CD4-positive, alpha-beta T cell treated with Interleukin-6 for 4 hours (primary cell): Measurements from ENCODE around the gene BANK1.

Experiments used
- DNase-seq: peaks from one replicate; pipeline ENCODE4 v3.0.0-alpha.2; 2020; ENCODE audit warnings: mixed read lengths

The BANK1 gene

DNA sequence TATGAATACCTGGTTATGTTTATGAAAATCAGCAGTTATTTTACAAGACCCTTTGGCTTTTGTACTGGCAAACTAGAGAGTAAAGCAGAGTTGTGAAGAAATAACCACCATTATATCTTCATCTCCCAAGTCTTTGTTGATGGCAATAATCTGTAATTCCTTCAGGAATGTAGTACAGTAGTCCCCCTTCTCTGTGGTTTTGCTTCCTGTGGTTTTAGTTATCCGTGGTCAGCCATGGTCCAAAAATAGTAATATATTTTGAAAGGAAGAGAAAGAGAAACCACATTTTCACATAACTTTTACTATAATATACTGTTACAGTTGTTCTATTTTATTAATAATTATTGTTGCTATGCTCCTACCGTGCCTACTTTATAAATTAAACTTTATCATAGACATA is 27.8 kb downstream of the BANK1 start:
- no peak for DNase-seq

DNA sequence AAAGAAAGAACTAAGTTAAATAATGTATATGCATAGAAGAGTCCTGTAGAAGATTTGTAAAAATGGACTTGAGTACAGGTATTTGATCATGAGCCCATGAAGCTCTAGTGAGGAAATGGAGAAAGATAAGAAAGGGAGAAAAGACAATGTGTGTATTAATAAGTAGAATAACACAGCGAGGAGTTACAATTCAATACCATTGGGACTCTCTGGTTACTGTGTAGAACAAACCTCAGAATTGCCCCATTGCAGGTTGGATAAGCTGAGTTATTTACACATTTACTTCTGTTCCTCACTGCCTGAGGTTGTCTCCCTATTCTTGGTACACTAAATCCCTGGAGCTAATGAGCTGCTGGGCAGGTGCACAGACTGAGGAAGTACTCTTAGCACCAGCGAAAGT is 33.3 kb downstream of the BANK1 start:
- DNase-seq, result no peak

DNA sequence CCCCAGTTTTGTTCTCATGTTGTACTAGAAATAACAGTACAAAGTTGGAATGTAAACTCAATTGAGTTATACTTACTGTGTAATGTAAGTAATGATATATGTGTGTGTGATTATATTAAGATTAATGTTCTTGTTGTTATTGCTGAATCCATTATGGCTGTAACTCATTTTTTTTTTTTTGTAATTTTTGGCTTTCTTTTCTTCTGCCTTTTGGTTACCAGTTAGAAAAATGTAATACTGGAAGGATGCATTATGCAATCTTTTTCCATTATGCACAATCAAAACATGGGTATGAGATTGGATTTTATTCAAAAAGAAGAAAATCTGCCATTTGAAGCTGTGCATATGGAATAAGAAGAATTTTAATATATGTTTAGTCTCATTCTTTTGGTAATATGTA is 34.0 kb downstream of the BANK1 start:
- no peak for DNase-seq

DNA sequence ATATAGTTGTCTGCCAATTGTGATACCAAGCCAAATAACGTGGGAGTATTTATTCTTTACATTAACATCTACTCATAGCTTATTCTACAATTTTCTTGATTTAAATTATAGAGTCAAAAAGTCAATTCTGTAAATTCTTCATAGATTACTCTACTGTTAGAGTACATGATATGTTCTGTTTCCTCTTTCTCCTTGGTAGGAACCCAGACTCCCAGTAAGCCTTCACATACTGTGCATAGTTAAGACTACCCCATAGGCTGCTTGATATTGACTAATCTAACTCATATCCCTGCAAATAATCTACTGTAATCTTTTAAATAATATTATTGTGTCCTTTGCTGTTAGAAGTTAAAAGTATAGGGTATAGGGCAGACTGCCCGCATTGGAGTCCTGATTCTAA is 35.4 kb downstream of the BANK1 start:
- no peak for DNase-seq

DNA sequence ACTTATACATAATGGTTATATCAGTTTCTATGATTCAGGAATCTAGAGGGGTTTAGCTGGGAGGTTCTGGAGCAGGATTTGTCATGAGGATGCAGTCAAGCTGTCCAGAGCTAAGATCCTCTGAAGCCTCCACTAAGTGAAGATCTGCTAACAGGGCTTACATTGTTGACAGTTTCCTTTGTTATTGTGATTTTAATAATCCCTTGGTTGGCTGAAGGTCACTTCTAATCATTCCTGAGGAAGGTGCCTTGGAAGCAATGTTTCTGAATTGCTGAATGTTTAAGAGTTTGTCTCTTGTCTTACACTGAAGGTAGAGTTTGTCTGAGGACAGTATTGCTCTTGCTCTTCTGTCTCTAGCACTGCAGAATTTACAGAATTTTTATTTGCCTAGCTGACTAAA is 41.3 kb downstream of the BANK1 start:
- no peak for DNase-seq

DNA sequence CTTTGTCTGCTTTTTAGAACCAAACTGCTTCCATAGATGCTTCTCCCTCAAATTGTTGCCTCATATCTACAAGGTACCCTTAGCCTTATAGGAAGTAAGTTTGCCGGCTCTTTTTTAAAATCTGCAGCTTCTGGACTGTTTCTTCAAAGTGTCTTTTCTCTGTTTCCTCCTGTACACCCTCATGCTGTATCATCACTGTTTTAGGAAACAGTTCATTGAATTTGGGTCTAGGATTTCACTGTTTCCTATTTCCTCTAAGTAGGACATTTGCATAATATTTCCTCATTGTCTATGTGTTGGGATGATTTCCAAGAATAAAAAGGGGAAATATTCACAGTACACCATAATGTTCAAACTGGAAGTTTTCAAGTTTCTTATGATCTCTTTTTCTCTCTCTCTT is 43.0 kb downstream of the BANK1 start:
- DNase-seq, result no peak

DNA sequence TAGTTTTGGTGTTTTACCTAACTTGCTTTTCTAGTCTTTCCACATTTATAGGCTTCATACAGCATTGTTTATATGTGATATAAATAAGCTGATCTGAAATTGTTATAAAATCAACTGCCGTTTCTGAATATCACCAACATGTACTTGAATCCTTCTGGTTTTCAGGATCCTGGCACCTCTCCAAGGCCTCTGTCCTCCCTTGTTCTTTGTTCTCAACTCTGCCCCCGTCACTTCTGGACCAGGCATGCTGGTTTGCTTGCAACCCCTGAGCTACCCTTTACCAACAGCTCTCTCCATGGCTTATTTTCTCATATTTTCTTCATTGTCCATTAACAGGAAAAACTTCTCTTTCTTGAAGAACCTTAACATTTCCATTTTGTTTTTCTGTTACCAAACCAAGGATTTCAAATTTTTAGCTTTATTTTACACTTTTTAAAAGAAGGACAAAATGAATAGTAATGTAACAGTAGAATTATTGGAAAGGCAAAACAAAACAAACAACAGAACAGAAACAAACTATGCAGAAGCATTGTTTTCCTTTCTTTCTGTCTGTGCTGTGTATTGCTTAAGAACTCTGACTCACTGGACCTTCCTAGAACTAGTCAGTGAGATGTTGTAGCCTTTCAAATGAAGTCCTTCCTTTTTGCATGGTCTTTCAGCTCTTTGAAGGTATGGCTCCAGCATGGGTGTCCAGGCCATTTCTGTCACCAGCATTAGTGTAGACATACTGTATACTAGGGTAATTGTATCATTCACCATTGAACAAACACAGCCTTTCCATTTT is 44.8 kb downstream of the BANK1 start:
- DNase-seq, result no peak

DNA sequence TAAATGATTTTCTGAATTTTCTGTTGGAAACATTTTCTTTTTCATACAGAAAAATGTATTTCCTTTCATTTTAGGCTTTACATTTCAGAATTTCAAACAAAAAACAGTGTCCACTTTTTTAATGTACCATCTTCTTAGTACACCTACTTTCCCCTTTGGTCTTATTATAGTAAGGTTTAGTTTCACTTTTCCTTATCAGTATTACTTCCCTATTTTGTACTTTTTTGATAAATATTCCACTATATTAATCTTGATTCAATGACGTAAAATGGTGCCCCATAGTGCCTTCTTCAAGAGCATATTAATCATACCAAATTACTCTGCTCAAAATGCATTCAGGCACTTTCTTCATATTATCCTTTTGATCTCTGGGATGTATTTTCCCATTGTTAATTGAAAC is 52.5 kb downstream of the BANK1 start:
- DNase-seq, result no peak

DNA sequence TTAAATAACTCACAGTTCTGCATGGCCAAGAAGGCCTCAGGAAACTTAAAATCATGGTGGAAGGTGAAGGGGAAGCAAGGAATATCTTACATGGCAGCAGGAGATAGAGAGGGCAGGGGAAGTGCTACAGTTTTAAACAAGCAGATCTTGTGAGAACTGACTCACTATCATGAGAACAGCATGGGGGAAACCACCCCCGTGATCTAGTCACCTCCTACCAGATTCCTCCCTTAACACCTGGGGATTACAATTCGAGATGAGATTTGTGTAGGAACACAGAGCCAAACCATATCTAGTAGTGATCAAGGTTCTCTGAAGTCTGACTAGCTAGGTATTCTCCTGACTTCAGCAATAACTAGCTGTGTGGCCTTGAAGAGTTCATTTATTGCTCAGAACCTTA is 56.0 kb downstream of the BANK1 start:
- DNase-seq, result no peak

DNA sequence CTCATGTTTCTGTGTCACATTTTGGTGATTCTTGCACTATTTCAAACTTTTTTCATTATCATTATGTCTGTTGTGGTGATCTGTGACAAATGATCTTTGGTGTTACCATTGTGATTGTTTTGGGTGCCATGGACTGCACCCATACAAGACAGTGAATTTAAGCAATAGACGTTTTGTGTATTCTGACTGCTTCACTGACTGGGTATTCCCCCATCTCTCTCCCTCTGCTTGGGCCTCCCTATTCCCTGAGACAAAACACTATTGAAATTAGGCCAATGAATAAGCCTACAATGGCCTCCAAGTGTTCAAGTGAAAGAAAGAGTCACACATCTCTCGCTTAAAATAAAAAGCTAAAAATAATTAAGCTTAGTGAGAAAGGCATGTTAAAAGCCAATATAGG is 60.2 kb downstream of the BANK1 start:
- no peak for DNase-seq

DNA sequence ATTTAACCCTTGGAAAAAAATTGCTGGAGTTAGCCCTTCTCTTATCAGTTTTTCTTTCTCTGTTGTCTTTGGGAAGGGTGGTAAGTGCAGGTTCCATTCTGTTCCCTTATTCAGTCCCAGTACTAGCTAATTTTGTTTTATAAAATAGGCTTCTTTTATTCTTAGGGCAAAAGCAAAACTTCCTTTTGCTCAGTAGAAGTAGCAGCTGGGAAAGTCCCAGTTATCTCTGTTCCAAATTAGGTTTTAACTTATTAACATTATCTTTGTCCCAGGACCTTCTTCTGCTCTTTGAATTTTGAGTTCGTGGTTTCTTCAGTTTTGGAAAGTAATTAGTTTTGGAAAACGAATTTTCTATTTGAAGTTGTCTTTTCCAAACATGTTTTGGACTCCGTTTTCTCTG is 61.1 kb downstream of the BANK1 start:
- DNase-seq, result no peak

DNA sequence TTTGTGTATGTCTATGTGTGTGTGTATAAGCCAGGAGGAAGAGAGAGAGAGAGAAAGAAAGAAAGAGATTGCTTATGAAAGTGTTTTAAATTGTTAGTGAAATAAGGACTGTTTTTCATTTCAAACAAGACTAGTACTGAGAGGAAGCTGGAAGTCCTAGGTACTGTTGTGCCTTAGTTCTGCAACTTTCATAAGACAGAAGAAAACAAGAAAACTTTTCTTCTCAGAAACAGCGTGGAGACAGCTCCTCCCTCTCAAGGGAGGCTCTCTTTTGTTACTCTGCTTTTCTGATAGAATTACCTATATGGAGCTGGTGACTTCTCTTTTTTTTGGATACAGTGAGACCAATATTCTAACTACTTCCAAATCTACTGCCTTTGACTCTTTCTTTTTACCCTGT is 62.5 kb downstream of the BANK1 start:
- no peak for DNase-seq

DNA sequence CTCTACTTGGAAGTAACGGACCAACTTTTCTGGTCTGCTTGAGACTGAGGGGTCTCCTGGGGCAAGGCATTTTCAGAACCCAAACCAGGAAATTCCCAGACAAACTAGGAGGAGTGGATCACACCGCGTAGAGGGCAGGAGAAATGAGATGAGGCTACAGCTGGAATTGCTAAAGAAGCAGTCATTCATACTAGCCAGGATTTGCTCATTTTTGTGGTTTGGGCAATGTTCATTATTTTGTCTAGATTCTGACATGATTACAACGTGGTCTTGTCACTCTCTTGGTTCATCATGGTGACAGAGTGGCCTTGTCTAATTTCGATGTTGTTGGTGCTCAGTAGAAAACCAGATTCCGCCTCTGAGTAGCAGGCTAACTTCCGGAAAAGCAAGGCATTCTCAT is 63.2 kb downstream of the BANK1 start:
- no peak for DNase-seq

DNA sequence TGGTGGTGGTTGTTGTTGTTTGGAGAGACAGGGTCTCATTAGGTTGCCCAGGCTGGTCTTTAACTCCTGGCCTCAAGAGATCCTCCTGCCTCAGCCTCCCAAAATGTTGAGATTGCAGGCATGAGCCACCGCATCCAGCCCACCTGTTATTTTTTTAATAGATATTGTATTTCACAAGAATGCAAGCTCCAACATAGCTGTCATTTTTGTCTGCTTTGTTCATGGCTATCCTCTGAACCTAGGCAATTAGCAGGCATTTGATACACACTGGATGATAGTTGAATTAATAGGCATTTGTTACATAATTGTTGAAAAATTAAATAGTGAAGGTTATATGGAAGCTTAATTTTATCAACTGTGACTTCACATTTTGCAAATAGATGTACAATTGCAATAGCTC is 64.7 kb downstream of the BANK1 start:
- no peak for DNase-seq

DNA sequence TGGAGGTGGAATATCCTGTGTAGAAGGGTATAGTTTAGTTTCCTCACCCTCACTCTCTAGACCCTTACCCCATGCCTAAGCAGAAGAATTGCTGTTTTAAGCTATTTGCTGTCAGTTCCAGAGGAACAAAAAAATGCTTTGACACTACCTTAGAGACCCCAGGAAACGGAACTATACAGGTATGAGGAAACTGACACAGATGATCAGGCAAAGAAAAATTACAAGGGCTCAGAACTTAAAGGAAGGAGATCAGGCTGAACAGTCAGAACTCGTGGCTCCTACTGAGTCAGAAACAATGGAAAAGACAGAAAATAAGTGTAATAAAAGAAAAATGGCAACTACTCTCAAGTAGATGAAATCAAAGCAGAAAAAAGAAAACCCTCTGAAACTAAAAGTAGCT is 65.6 kb downstream of the BANK1 start:
- DNase-seq, result no peak

DNA sequence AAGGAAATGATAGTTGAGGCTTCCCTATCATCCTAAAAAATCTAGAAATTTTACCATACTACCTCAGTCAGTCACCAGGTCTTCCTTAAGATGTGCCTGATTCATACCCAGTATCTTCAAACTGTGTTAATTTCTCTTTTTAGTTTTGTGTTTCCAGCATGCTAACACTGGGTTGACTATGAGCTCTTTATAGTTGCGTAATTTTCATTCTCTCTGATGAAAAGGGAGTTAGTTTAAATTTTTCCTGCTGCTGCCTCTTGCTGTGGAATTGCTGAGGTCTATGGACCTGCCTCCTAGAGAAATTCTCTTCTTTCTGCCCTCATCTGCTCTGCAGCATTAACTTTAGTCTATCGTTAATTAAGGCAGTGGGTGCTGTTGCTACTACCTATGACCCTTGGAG is 66.6 kb downstream of the BANK1 start:
- DNase-seq, result no peak

DNA sequence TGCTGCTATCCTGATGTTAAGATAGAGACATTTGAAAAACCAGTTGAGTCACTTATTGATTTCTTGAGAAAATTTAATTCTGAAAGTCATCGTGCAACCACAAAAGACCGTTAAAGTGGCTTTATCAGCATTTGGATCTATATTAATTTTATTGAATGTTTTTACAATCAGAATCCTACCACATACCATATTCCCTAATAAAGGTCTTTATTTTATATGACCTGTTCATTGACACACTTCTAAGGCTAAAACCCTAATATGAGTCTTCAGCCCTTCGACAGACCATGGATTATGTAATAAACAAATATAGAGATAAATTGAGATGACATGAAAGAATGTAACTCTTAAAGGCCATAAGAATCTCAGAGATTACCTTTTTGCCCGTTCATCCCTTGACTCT is 68.1 kb downstream of the BANK1 start:
- DNase-seq, result no peak

DNA sequence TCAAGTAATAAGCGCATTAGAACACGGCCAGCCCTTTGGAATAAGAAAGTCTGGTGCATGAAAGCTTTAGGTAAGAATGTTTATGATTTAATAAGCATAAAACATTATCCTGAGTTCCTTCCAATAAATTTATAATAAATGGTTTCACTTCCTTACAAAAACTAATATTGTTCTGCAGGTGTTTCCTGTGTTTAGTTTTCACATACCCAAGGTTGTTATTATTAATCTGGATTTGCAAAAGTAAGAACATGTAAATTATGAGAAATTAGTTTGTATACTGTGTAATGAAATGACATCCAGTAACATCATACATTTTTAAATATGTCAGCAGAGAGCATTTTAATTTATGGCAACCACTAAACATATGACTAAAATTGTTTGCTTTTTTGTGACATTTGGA is 72.1 kb downstream of the BANK1 start:
- no peak for DNase-seq

DNA sequence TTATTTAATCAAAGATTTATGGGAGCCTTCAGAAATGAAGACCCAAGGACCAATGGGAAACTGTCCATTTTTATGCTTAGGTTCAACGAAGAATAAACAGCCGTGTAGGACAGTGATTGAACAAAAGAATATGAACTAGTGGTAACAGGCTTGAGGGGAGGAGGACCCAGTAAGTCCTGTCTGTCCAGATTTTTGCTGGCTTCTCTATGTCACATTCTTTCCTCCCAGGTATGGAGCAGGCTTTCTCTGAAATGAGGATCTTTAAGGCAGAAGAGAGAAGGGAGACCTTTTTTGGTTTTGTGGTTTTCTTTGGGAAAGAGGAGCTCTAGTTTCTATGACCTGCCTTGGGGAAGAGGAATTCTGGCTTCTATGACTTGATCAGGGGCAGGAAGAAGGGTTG is 74.1 kb downstream of the BANK1 start:
- no peak for DNase-seq

DNA sequence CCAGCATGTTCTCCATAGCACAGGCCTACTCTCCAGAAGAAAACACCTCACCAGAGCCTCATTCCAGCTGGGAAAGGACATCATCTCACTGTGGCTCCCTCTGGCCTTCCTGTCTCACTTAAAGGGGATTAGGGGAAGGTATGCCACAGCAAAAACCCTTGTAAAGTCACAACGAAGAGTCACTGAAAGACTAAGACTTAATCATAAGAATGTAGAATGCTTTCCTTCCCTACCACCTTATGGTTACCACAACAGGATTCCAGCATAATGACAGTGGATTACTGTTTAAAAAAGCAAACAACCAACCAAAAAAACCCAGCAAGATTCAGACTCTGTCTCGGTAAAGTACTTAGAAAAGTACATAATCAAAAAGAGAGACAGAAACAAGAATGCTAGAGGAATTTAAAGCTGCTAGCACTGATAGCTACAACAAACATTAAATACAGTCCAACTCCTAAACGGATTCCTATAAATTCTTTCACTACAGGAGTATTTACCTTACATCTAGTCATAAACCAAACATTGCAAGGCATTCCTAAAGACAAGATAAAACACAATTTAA is 75.1 kb downstream of the BANK1 start:
- no peak for DNase-seq

DNA sequence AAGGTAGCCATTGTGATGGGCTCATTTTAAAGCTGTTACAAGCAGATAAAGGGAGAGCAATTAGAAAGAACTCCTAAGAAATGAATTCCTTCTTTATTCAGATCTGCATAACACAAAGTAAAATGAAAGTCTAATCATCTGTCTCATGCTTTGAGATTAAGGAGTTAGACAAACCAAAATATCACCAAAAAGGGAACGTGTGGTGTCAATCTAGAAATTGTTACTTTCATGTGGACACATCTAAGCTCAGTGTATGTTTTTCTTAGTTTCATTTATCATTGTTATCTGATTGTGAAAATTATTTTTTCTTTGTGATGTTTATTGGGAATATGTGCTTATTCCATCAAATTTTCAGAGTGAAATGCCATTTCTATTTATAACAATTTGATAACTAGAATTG is 80.3 kb downstream of the BANK1 start:
- no peak for DNase-seq

DNA sequence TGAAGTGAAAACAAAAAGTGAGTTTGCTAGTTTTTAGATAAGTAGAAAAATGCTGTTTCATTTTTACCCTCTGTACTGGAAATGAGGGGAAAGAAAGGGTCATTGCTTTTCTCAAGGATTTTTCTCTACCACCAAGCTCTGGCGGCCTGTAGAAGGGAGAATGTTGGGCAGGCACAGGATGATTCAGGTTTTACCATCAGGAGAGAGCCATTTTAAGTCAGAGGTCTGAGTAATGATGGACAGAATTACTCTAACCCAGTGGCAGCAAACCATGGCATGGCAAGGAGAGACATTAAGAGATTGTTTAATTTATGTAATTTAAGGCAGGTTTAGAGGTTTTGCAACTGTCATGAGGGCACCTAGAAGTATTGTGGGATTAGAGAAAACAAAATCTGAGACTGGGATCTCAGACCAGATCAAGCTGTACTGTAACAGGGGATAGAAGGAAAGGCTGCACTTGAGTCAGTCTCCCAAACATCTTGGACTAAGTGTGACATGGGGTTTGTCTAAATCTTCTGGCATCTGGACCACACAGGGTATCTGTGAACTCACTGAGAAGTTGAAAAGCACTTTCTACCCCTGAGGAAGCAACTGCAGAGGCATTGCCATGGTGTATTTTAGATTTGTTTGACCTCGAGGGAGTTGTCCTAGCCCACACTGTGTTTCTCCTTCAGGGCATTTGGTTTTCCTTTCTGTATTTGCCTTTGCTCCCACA is 81.6 kb downstream of the BANK1 start:
- DNase-seq, result no peak

DNA sequence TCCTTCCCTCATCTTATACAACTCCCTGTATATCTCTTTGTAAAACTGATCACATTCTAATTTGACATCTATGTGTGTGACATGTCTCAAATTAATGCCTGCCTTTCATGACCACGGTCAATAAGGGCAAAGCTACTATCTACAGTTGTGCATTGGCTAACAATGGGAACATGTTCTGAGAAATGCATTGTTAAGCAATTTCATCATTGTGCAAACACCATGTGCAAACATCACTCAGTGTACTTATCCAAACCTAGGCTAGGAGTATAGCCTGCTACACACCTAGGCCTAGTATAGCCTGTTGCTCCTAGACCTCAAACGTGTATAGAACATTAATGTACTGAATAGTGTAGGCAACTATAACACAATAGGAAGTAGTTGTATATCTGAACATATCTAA is 95.0 kb downstream of the BANK1 start:
- DNase-seq, result no peak

DNA sequence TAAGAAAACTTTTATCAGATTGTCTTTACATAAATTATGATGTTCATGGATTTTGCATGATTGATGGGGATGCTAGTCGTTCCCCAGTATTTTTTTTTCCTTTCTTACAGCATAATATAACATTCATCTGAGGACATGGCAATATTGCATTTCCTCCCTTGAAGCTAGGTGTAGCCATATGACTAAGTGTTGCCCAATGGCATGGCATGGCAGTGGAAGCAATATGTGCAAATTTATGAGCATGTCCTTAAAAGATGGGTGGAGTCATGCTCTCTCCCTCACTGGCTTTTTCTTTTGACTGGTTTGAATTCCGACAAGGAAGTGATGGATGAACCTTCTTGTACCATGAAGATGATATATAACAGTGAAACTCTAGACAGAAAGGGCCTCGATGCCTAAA is 96.3 kb downstream of the BANK1 start:
- DNase-seq, result no peak

DNA sequence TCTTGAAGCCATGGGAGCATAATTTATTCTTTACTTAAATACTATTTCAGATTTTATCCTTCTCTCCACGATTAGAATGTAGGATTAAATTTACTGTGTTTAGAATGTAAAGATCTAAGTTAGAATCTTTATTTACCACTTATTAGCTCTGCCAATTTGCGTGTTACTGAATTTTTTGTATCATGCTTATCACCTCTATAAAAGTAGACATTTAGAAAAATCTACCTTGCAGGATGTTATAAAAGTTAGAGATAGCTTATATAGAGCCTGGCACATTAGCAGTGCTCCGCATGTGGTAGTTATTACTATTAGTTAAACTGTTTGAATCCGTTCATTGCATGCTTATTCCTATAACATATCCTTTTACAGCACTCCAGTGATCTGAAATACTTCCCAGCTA is 97.9 kb downstream of the BANK1 start:
- DNase-seq, result no peak
